Peyer's patch (tissue), 4 donors: ENCODE results near the gene GOLGA1.

ENCODE experiments used
- POLR2A ChIP-seq, 2 donors: fragments of 450-650 bp; IDR thresholded peaks; one replicate each; pipeline ENCODE4 v1.5.1; 2017; ENCODE audit warnings: antibody characterized with exemption in 2 of 2, mild to moderate bottlenecking in 2 of 2, moderate library complexity in 2 of 2
- TF ChIP-seq, protein P1 (sequence below), 6 experiments: fragments of 450-650 bp in 4 of 6; fragments of 200-600 bp in 2 of 6; sonication (generic) in 1 of 6; IDR thresholded peaks; one replicate each; pipeline ENCODE4 v1.5.1; 2017 to 2019; ENCODE audit warnings: antibody characterized with exemption in 6 of 6, mild to moderate bottlenecking in 3 of 6, moderate library complexity in 1 of 6

DNA sequence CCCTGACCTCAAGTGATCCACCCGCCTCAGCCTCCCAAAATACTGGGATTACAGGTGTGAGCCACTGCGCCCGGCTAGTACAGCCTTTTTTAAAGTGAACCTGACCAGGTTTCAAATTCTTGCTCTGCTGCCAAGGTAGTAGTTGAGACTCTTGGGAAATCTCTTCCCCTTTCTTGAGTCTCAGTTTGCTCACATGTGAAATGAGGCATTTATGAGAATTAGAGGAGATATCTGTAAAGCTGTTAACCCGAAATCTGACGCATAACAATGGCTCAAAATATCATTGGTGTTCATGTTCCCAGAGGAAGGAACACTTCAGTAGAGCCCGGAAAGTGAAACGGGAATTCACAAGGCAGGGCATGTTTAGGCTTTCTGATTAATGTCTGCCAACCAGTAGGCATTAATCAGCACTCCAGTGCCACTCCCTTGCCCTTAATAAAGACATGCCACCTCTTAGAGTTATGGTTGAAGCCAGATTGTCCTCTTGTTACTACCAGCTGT lies 77.5 kb downstream of the GOLGA1 start:
- TF ChIP-seq, protein P1, sequence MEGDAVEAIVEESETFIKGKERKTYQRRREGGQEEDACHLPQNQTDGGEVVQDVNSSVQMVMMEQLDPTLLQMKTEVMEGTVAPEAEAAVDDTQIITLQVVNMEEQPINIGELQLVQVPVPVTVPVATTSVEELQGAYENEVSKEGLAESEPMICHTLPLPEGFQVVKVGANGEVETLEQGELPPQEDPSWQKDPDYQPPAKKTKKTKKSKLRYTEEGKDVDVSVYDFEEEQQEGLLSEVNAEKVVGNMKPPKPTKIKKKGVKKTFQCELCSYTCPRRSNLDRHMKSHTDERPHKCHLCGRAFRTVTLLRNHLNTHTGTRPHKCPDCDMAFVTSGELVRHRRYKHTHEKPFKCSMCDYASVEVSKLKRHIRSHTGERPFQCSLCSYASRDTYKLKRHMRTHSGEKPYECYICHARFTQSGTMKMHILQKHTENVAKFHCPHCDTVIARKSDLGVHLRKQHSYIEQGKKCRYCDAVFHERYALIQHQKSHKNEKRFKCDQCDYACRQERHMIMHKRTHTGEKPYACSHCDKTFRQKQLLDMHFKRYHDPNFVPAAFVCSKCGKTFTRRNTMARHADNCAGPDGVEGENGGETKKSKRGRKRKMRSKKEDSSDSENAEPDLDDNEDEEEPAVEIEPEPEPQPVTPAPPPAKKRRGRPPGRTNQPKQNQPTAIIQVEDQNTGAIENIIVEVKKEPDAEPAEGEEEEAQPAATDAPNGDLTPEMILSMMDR (IDR thresholded peaks at IDR 0.05) = no peak
- no peak for TF ChIP-seq POLR2A (IDR thresholded peaks at IDR 0.05)
